Tibial nerve (tissue), 4 donors: ENCODE results near the gene KRTAP5-1.

ENCODE experiments used
- EP300 ChIP-seq, 2 donors: sonication (generic); formaldehyde crosslinking; IDR thresholded peaks; one replicate each; pipeline ENCODE4 v1.6.1; 2017; ENCODE audit warnings: antibody characterized with exemption in 2 of 2, mild to moderate bottlenecking in 1 of 2
- POLR2A ChIP-seq, 2 donors: fragments of 450-650 bp; IDR thresholded peaks; one replicate each; pipeline ENCODE4 v1.6.1; 2017; ENCODE audit warnings: antibody characterized with exemption in 2 of 2, mild to moderate bottlenecking in 2 of 2, moderate library complexity in 2 of 2
- TF ChIP-seq, protein P1 (sequence below), 5 experiments: fragments of 200-600 bp in 3 of 5; fragments of 450-650 bp in 2 of 5; sonication (generic) in 3 of 5; IDR thresholded peaks; one replicate each; pipeline ENCODE4 v1.5.1; 2016 to 2019; ENCODE audit warnings: antibody characterized with exemption in 5 of 5, mild to moderate bottlenecking in 3 of 5, moderate library complexity in 2 of 5

DNA sequence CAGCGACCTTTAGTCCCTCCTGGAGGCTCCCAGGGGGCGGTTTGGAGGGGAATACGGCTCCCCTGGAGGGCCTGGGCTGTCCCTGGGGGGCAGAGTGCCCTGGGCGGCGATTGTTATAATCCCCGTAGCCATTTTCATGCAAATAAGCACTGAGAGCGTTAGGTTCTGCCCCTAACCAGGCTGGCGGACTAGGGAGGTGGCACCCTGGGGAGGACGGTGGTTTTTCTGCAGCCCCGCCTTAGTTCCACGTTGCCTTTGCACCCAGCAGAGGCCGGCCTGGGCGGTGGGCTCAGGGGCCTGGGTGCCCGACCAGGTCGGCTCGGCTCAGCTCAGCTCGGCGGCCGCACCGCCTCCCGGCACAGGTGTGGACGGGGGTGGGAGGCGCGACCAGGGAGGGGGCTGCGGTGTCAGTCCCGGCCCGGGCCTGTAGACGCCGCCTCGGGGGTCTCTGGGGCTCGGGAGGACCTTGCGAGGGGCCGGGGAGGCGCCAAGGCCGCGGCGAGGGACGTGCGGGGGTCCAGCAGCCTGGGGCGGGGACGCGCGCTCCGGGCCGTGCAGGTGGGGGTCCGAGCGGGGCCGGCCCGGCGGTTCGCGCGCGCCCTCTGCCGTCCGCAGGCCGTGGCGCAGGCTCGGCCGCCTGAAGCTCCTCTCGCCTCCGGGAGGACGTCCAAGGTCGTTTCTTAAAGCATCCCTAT is 10.7 kb downstream of the KRTAP5-1 start:
- TF ChIP-seq, protein P1, sequence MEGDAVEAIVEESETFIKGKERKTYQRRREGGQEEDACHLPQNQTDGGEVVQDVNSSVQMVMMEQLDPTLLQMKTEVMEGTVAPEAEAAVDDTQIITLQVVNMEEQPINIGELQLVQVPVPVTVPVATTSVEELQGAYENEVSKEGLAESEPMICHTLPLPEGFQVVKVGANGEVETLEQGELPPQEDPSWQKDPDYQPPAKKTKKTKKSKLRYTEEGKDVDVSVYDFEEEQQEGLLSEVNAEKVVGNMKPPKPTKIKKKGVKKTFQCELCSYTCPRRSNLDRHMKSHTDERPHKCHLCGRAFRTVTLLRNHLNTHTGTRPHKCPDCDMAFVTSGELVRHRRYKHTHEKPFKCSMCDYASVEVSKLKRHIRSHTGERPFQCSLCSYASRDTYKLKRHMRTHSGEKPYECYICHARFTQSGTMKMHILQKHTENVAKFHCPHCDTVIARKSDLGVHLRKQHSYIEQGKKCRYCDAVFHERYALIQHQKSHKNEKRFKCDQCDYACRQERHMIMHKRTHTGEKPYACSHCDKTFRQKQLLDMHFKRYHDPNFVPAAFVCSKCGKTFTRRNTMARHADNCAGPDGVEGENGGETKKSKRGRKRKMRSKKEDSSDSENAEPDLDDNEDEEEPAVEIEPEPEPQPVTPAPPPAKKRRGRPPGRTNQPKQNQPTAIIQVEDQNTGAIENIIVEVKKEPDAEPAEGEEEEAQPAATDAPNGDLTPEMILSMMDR (IDR thresholded peaks at IDR 0.05), result peak; percentile 88 to 98 (median 97)
- TF ChIP-seq POLR2A (IDR thresholded peaks at IDR 0.05), result no peak
- TF ChIP-seq EP300 (IDR thresholded peaks at IDR 0.05), result no peak
